Mucosa of rectum (tissue), 2 donors: Measurements from ENCODE around the gene KRT13.
A peak's percentile ranks its signal among the peaks of the same experiment; 100 is the strongest.
"Not testable (repeated sequence)": the region's sequence is repeated elsewhere in the genome, so short reads cannot be mapped to it uniquely, and the experiment has no call there.

Experiments used
- H3K27ac ChIP-seq, 2 donors: one replicate each; pipeline ENCODE4 v1.7.0; 2013; ENCODE audit warnings: inconsistent platforms in 2 of 2, low read depth in 2 of 2, low read length in 2 of 2
- H3K27me3 ChIP-seq, 2 donors: one replicate each; pipeline ENCODE4 v1.7.0; 2013; ENCODE audit warnings: low read length in 2 of 2; ENCODE audit not compliant: control insufficient read depth in 2 of 2, insufficient read depth in 2 of 2
- H3K36me3 ChIP-seq, 2 donors: one replicate each; pipeline ENCODE4 v1.7.0; 2013; ENCODE audit warnings: low read length in 2 of 2; ENCODE audit not compliant: control insufficient read depth in 2 of 2, insufficient read depth in 2 of 2
- H3K4me1 ChIP-seq, 2 donors: one replicate each; pipeline ENCODE4 v1.7.0; 2013; ENCODE audit warnings: low read length in 2 of 2, mild to moderate bottlenecking in 1 of 2; ENCODE audit not compliant: control insufficient read depth in 2 of 2, insufficient read depth in 2 of 2
- H3K4me3 ChIP-seq, 2 donors: one replicate each; pipeline ENCODE4 v1.7.0; 2013; ENCODE audit warnings: low read length in 2 of 2
- H3K9ac ChIP-seq, 2 donors: one replicate each; pipeline ENCODE4 v1.7.0; 2013; ENCODE audit warnings: low read length in 2 of 2, low read depth in 1 of 2, mild to moderate bottlenecking in 1 of 2
- H3K9me3 ChIP-seq, 2 donors: one replicate each; pipeline ENCODE4 v1.7.0; 2013; ENCODE audit warnings: low read length in 2 of 2; ENCODE audit not compliant: control insufficient read depth in 2 of 2
- donor health status: healthy.
- donor health status: Normal muscosa, but diverticular disease.

Gene KRT13

DNA sequence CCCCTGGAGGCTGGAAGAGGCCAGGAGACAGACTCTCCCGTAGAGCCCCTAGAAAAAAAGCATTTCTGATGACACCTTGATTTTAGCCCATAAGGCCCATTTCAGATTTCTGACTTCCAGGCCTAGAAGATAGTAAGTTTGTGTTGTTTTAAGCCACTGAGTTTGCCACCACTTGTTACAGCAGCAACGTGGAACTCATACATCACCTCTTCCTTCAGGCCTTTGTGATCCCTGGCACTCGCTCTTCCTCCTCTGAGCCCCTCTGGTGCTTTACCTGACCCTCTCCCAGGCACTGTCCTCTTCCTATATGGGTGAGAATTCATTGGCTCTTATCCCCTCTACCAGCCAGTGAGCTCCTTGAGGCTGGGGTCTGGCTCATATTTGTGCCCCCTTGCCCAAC, 41.4 kb upstream of the KRT13 start:
- Histone ChIP-seq H3K9me3 (no peaks in the 10 kb centered on the region), H3K27ac (peak overlapping the region in 1 of 2 donors; percentile 92), H3K9ac (no peak overlapping the region), H3K27me3 (no peaks in the 10 kb centered on the region), H3K36me3 (no peaks in the 10 kb centered on the region), H3K4me1 (peaks cover 34 to 47% of the 10 kb centered on the region in 2 donors), H3K4me3 (no peak overlapping the region)

- Histone ChIP-seq H3K9me3 (no peaks in the 10 kb centered on the region), H3K27me3 (no peaks in the 10 kb centered on the region), H3K36me3 (no peaks in the 10 kb centered on the region), H3K4me3 (no peak overlapping the region), H3K27ac (no peak overlapping the region), H3K9ac (no peak overlapping the region), H3K4me1 (peaks cover 31 to 47% of the 10 kb centered on the region in 2 donors)
Measured at GRCh38 chr17:41545829-41546410, 40.5 kb upstream of the KRT13 start.

GRCh38 chr17:41544935-41545334, 39.5 kb upstream of the KRT13 start:
- H3K36me3 ChIP-seq, result no peaks in the 10 kb centered on the region
- H3K4me3 ChIP-seq, result no peak overlapping the region
- H3K4me1 ChIP-seq, result peaks cover 26 to 40% of the 10 kb centered on the region in 2 donors
- peak overlapping the region; percentile 76 to 81 for H3K27ac ChIP-seq
- no peaks in the 10 kb centered on the region for H3K27me3 ChIP-seq
- no peaks in the 10 kb centered on the region for H3K9me3 ChIP-seq
- peak overlapping the region in 1 of 2 donors; percentile 14 for H3K9ac ChIP-seq

GRCh38 chr17:41544491-41544892, 39.1 kb upstream of the KRT13 start:
- peak overlapping the region; percentile 14 to 24 for H3K9ac ChIP-seq
- no peaks in the 10 kb centered on the region for H3K9me3 ChIP-seq
- H3K4me3 ChIP-seq, result peak overlapping the region in 1 of 2 donors; percentile 13
- peaks cover 25 to 37% of the 10 kb centered on the region in 2 donors for H3K4me1 ChIP-seq
- no peaks in the 10 kb centered on the region for H3K27me3 ChIP-seq
- no peaks in the 10 kb centered on the region for H3K36me3 ChIP-seq
- H3K27ac ChIP-seq, result peak overlapping the region; percentile 76 to 81

GRCh38 chr17:41542786-41543185, 37.4 kb upstream of the KRT13 start:
- H3K9ac ChIP-seq, H3K4me3 ChIP-seq, H3K36me3 ChIP-seq, H3K9me3 ChIP-seq, H3K27me3 ChIP-seq: not testable (repeated sequence)
- H3K4me1 ChIP-seq, result peaks cover 8 to 22% of the 10 kb centered on the region in 2 donors
- peak overlapping the region in 1 of 2 donors; percentile 13 for H3K27ac ChIP-seq

DNA sequence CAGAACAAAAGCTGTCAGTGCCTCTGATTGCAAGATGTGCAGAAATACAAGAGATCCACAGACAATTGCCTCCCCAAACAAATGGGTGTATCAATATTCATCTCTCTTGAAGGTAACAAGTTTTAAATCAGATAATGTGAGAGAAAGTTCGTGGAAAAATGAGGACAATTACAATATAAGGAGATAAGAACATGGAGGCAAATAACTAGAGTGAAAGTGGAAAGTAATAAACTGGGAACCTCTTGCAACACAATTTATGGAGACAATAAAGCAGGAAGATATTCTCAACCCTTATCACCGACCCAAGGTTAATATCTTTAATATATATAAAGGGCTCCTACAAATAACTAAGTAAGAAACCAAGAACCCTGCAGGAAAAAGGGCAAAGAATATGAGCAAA, 36.9 kb upstream of the KRT13 start:
- Histone ChIP-seq H3K27me3 (no peaks in the 10 kb centered on the region), H3K27ac (peak overlapping the region; percentile 13 to 39), H3K9me3 (no peaks in the 10 kb centered on the region), H3K9ac (no peak overlapping the region), H3K4me3 (no peak overlapping the region), H3K36me3 (no peaks in the 10 kb centered on the region), H3K4me1 (peaks cover 8 to 18% of the 10 kb centered on the region in 2 donors)

GRCh38 chr17:41540921-41541625, 35.7 kb upstream of the KRT13 start:
- Histone ChIP-seq H3K9ac (no peak overlapping the region), H3K36me3 (no peaks in the 10 kb centered on the region), H3K4me3 (no peak overlapping the region), H3K9me3 (no peaks in the 10 kb centered on the region), H3K27ac (no peak overlapping the region), H3K27me3 (no peaks in the 10 kb centered on the region), H3K4me1 (peaks cover 11 to 19% of the 10 kb centered on the region in 2 donors)

DNA sequence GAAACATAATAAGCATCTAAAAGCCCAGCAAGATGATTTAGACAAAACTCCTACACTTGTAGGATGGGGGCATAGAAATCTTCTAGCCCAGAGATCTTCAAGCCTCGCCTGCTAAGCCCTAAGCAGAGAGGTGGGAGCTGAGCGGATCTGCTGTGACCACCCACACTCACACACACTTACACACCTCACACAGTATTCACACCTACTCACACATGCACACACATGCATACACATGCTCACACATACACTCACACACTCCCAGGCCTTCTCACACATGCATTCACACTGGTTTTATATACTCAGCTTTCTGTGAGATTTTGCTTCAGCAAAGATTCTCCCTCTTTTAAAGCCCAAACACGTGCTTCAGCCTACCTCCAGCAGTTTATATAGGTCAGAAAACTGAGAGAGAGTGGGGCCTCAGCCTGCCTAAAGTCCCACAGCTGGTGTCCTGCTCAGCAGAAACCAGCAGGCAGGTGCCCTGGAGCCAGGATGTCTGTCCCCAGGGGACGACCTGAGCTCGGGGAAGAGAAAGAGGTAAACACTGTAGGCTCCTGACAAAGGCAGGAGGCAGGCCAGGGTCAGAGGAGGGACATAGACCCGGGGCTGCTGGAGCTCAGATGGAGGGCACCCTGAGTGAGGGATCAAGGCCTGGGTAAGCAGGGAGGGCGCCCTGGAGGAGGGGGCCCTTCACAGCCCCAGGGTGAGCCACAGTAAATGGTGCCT, 34.7 kb upstream of the KRT13 start:
- no peaks in the 10 kb centered on the region for H3K9me3 ChIP-seq
- no peak overlapping the region for H3K27ac ChIP-seq
- peaks cover 15 to 22% of the 10 kb centered on the region in 2 donors for H3K4me1 ChIP-seq
- H3K36me3 ChIP-seq, result no peaks in the 10 kb centered on the region
- no peak overlapping the region for H3K9ac ChIP-seq
- no peaks in the 10 kb centered on the region for H3K27me3 ChIP-seq
- H3K4me3 ChIP-seq, result no peak overlapping the region

GRCh38 chr17:41539071-41539492, 33.7 kb upstream of the KRT13 start:
- no peak overlapping the region for H3K27ac ChIP-seq
- H3K9ac ChIP-seq, result no peak overlapping the region
- H3K27me3 ChIP-seq, result no peaks in the 10 kb centered on the region
- H3K9me3 ChIP-seq, result no peaks in the 10 kb centered on the region
- H3K36me3 ChIP-seq, result no peaks in the 10 kb centered on the region
- H3K4me1 ChIP-seq, result peaks cover 7 to 12% of the 10 kb centered on the region in 2 donors
- no peak overlapping the region for H3K4me3 ChIP-seq

DNA sequence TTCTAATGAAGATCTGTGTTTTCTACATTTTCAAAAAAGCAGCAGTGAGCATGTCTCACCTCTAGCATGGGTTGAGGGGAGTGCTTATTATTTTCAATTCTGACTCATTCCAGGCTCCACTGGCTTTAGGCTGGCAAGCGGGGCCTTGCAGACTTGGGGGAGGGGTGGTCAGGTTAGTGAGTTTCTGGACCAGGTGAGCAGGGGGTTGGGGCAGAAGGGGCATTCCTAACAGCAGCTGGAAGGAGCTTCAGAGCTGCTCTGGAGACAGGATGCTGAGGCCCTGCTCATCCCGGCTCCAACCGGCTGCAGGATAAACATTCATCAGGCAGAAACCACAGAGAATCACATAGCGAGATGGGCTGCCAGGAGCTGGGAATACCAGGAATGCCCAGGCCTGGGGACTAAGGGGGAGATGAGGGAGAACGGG, 33.2 kb upstream of the KRT13 start:
- Histone ChIP-seq H3K4me3 (no peak overlapping the region), H3K27ac (no peak overlapping the region), H3K9me3 (no peaks in the 10 kb centered on the region)

More for the DNA sequence above, 33.2 kb upstream of the KRT13 start:
- Histone ChIP-seq H3K4me1 (peaks cover 7 to 12% of the 10 kb centered on the region in 2 donors), H3K36me3 (no peaks in the 10 kb centered on the region), H3K9ac (no peak overlapping the region), H3K27me3 (no peaks in the 10 kb centered on the region)
